ENCODE measurements around the gene ADGRF3. TPM values are rescaled to one million over a fixed set of nuclear protein-coding genes. Genes with fewer than 3 reads are reported as not detected.

The ADGRF3 gene
- total RNA-seq, 1 donor from 2014 or later = 0.69 TPM

GRCh38 chr2:26295511-26295910, 51.1 kb downstream of the ADGRF3 start:
- H3K4me3 ChIP-seq (ENCODE audit: low read depth, low read length) = no peak overlapping the region
- no peak for DNase-seq (ENCODE audit: low read depth)
- TF ChIP-seq CTCF (conservative IDR thresholded peaks at IDR 0.05; ENCODE audit: low read depth, low read length) = no peak

GRCh38 chr2:26292646-26293045, 53.9 kb downstream of the ADGRF3 start:
- no peak for DNase-seq (ENCODE audit: low read depth)
- no peak for TF ChIP-seq CTCF (conservative IDR thresholded peaks at IDR 0.05; ENCODE audit: low read depth, low read length)

GRCh38 chr2:26290001-26290400, 56.6 kb downstream of the ADGRF3 start:
- no peak for TF ChIP-seq CTCF (conservative IDR thresholded peaks at IDR 0.05; ENCODE audit: low read depth, low read length)
- no peak overlapping the region for H3K4me3 ChIP-seq (ENCODE audit: low read depth, low read length)
- DNase-seq (ENCODE audit: low read depth) = no peak

More at GRCh38 chr2:26292646-26293045, 53.9 kb downstream of the ADGRF3 start:
- H3K4me3 ChIP-seq (ENCODE audit: low read depth, low read length) = no peak overlapping the region

- H3K4me3 ChIP-seq (ENCODE audit: low read depth, low read length) = no peak overlapping the region
- no peak for DNase-seq (ENCODE audit: low read depth)
- no peak for TF ChIP-seq CTCF (conservative IDR thresholded peaks at IDR 0.05; ENCODE audit: low read depth, low read length)
These were observed 60.7 kb downstream of the ADGRF3 start for GRCh38 chr2:26285931-26286330.

- H3K4me3 ChIP-seq (ENCODE audit: low read depth, low read length) = no peak overlapping the region
- TF ChIP-seq CTCF (conservative IDR thresholded peaks at IDR 0.05; ENCODE audit: low read depth, low read length) = no peak
- no peak for DNase-seq (ENCODE audit: low read depth)
These were observed 62.5 kb downstream of the ADGRF3 start for GRCh38 chr2:26284132-26284531.

- no peak for TF ChIP-seq CTCF (conservative IDR thresholded peaks at IDR 0.05; ENCODE audit: low read depth, low read length)
- no peak overlapping the region for H3K4me3 ChIP-seq (ENCODE audit: low read depth, low read length)
- no peak for DNase-seq (ENCODE audit: low read depth)
These were observed 63.0 kb downstream of the ADGRF3 start for GRCh38 chr2:26283606-26284005.

GRCh38 chr2:26281226-26281625, 65.4 kb downstream of the ADGRF3 start:
- no peak overlapping the region for H3K4me3 ChIP-seq (ENCODE audit: low read depth, low read length)
- no peak for TF ChIP-seq CTCF (conservative IDR thresholded peaks at IDR 0.05; ENCODE audit: low read depth, low read length)
- DNase-seq (ENCODE audit: low read depth) = no peak
